ENCODE data around the gene TGOLN2. TPM values are rescaled to one million over a fixed set of nuclear protein-coding genes. Genes with fewer than 3 reads are reported as not detected.
"Not testable (repeated sequence)": the region's sequence is repeated elsewhere in the genome, so short reads cannot be mapped to it uniquely, and the experiment has no call there.

TGOLN2 gene
- total RNA-seq (2014; rRNA removed; shearing (Covaris generic)) = 76.7 and 79.1 TPM in 2 replicates
- 42.8 and 51.6 TPM in 2 replicates for polyA plus RNA-seq (2014; cell fraction: nucleus; rRNA removed)

DNA sequence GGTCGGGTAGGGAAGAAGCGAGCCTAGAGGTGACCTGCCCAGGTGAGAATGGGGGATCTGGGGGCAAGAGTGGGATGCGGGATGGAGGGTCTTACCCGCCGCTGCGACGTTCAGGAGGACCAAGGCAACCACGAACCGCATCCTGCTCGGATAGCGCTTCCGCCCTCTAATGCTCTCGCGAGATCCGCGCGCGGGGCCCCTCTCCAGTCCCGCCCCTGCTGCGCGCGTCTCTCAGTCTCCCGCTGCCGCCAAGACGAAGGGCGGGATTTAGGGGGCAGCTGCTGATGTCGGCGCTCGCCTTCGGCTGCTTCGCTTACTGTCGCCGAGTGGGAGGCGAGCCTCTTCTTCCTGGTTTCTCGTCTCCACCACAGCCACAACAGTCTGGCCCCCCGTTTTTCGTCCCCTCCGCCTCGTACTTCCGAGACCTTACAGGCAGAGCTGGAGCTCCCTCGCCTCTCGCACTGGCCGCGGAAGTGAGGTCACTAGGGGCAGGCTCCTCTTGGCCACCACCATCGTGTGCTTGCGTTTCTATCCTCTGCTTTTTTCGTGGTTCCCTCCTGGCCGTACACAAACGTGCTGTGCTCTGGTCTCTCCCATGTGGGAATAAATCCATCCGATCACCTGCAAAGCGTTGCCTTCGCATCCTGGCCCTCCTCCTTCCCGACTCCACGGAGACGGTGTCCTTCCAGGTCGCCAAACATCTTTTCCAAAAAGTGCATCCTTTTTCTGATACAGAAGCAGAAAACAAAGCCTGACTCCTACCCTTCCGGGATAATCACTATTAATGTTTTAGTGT lies at the start of gene TGOLN2:
Gene TGOLN2 (minus strand): TSS at position 168 of the 796 bp plus-strand sequence. CDS start 27 bp downstream, at position 141.
- peak; percentile 88 for DNase-seq (ENCODE audit: extremely low read depth, low read depth)

- DNase-seq (ENCODE audit: extremely low read depth, low read depth) = no peak
Observed at GRCh38 chr2:85377083-85377482, 49.3 kb upstream of the TGOLN2 start.

DNA sequence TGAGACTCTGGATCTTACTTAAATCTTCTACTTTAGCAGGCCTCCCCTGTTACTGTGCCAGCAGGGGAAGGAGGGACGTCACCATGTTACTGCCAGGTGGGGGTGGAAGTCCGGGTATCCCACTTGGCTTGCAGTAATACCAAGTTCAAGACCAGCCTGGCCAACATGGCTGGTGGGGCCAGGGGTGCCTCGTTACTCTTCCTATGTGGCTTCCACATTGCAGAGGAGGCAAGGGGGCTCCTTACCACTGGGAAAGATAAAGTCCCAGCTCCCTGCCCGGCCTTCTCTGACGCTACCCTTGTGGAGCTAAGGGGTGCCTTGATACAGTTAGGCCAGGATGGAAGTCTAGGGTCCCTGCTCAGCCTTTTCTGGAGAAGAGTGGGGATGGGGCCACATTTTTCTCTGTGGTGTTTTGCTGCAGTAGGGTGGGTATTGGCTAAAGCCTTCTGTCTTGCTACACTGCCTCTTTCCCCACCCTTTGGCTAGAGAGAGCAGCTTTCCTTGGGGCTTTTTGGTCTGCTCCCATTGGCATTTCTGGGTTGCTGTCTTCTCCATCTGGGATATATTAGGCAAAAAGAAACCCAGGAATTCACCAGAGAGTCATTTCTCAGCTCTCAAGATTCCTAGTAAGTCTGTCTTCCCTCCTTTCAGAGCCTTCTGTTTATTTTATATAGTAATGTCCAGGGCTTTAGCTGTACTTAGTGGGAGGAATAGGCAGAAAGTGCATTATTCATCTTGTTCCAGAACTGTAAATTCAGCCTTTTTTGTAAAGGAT lies 48.7 kb upstream of the TGOLN2 start:
- no peak for DNase-seq (ENCODE audit: extremely low read depth, low read depth)

DNA sequence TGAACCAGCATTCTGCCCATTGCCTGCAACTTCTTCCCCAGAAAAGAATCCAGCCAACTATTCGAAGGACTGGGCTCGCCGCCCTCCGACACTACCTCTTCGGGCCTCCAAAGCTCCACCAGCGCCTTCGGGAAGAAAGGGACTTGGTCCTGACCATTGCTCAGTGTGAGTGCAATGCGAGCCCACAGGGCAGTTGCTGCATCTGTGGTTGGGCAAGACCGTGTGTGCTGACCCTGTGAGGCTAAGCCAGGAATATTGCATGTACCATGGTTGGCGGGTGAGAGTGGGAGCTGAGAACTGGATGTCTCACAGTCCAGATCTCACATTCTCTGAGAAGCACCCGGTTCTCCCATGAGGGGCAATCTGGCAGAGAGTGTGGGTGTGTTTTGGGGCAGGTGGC lies 43.3 kb upstream of the TGOLN2 start:
- DNase-seq (ENCODE audit: extremely low read depth, low read depth) = no peak

- peak; percentile 35 for DNase-seq (ENCODE audit: extremely low read depth, low read depth)
Observed at GRCh38 chr2:85369500-85369899, 41.7 kb upstream of the TGOLN2 start.

DNA sequence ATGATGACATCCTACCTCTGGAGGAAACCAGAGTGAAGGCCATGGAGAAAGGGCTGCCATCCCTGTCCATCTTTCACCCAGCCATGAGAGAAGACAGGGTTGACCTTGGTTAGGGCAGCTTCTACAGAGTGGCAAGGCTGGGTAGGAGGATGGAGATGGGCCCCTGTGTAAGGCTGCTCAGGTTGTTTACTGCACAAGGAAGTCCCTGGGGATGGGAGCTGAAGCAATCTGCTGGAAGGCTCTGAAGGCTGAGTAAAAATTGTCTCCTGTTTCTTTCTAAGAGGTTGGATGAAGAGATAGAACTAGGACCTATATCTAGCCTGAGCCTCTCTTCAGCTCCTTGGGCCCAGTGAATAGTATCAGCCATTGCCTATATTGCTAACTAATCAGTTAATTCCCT lies 41.1 kb upstream of the TGOLN2 start:
- no peak for DNase-seq (ENCODE audit: extremely low read depth, low read depth)

GRCh38 chr2:85367180-85367579 lies 39.4 kb upstream of the TGOLN2 start:
- no peak for DNase-seq (ENCODE audit: extremely low read depth, low read depth)

DNA sequence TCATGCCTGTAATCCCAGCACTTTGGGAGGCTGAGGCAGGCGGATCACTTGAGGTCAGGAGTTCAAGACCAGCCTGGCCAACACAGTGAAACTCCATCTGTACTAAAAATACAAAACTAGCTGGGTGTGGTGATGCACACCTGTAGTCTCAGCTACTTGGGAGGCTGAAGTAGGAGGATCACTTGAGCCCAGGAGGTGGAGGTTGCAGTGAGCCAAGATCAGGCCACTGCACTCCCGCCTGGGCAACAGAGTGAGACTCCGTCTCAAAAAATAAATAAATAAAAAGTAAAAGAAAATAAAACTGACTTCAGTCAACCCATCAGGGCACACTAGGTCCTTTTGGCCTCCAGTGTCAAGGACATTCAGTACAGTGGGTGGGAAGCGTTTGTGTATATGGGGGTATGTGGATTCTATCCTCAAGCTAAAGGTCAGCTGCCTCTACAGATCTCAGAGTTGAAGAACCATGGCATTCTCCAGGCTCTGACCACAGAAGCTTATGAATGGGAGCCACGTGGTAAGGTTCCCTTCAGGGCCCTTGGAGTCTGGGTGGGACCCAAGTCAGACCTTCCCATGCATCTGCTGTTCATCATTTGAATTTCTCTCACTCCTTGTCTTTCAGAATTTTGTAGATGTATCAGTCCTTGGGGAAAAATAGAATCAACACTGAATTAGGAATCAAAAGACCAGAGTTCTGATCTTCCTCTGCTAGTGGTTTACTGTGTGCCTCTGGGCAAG lies 35.0 kb upstream of the TGOLN2 start:
- DNase-seq (ENCODE audit: extremely low read depth, low read depth) = not testable (repeated sequence)

DNA sequence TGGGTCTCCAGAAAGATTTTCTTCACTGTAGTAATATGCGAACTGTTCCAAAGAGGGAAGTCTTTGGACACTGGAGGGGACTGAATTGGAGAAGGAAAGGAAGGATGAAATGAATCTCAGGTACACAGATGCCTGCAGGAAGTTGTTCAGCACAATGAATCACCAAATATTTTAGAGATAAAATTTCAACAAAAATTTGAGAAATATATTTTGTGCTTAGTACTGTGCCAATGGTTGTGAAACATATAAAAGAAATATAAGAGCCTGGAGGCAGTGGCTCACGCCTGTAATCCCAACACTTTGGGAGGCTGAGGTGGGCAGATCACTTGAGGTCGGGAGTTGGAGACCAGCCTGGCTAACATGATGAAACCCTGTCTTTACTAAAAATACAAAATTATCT lies 29.9 kb upstream of the TGOLN2 start:
- no peak for DNase-seq (ENCODE audit: extremely low read depth, low read depth)

DNA sequence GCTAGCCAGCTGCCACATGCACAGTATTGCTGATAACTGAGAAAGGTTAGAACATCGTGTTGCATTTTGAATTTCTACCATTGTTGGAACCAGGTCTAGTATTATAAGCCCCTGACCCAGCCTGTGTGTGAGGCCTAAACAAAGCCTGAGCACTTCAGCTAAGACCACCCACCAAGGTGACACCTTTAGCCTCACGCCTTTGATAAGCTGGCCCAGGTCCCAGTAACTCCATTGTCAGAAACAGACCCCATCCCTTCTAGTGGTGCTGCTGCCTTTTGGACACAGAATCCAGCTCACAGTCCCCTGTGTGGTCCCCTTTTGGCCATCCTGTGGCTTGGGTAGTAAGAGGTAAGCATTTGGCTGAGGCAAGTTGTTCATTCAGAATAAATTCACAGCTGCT lies 28.4 kb upstream of the TGOLN2 start:
- DNase-seq (ENCODE audit: extremely low read depth, low read depth) = no peak

GRCh38 chr2:85355521-85355920 lies 27.7 kb upstream of the TGOLN2 start:
- DNase-seq (ENCODE audit: extremely low read depth, low read depth) = no peak

- DNase-seq (ENCODE audit: extremely low read depth, low read depth) = no peak
Observed at GRCh38 chr2:85355073-85355410, 27.3 kb upstream of the TGOLN2 start.

- peak; percentile 99 for DNase-seq (ENCODE audit: extremely low read depth, low read depth)
Observed at GRCh38 chr2:85354286-85355072, 26.7 kb upstream of the TGOLN2 start, which contains the start of the genes ELMOD3 and RETSAT. Gene ELMOD3, plus strand, starts transcription at chr2:85354769. Its CDS starts 2,430 bp downstream, at chr2:85357199. Gene RETSAT, minus strand, starts transcription at chr2:85354528. Its CDS starts 21 bp downstream, at chr2:85354507.

- DNase-seq (ENCODE audit: extremely low read depth, low read depth) = no peak
Observed at GRCh38 chr2:85353876-85354285, 26.1 kb upstream of the TGOLN2 start.

- no peak for DNase-seq (ENCODE audit: extremely low read depth, low read depth)
Observed at GRCh38 chr2:85347599-85347998, 19.8 kb upstream of the TGOLN2 start.

GRCh38 chr2:85344356-85344954 lies 16.7 kb upstream of the TGOLN2 start:
- no peak for DNase-seq (ENCODE audit: extremely low read depth, low read depth)

DNA sequence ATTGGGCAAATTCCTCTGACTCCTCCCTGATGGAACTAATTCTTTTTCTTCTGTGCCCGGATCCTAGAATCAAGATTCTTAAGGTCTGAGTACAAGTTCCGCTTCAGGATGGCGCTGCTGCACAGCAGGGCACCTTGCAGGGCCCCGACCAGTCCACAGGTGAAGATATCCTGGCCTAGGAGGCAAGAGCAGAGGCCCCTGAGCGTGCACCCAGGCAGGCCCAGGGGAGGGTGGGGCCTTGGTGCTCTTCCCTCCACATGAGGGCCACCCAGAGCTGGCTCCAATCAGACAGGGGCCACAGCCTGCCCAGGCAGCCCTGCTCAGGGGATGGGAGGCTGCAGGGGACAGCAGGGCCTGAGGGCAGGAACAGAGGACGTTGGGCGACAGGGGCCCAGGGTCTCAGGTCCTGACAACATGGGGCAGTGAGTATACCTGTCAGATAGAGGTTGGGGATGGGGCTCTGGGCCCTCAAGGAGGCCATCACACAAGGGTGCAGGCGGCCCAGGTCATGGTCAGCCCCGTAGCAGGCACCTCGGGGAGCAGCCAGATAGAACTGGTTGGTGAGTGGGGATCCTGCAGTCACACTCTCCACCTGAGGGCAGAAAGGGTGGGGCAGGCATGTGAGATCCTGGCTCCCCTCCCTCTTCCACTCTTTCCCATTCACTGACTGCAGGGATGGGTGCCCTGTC lies 15.6 kb upstream of the TGOLN2 start:
- DNase-seq (ENCODE audit: extremely low read depth, low read depth) = not testable (repeated sequence)

DNA sequence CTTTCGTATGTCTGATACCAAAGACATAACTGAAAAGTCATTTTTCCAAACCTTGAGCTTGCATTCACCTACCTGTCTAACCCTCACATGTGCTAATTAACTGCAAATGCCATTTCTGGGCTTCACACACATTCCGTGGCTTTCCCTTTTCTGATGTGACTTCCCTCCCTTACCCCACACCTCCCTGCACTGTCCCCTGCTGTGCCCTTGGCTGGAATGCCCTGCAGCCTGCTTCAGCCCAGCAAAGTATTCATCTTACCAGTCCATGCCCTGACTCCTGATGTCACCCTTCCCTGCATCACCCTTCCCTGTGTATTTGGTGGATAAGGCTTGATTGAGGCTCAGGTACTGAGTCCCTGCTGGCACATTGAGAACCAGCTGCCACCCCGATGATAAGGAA lies 14.4 kb upstream of the TGOLN2 start:
- DNase-seq (ENCODE audit: extremely low read depth, low read depth) = no peak
